Left ventricle myocardium superior (tissue), 1 donor: Measurements from ENCODE around the gene CDK11B. TPM values are rescaled to one million over a fixed set of nuclear protein-coding genes. Genes with fewer than 3 reads are reported as not detected.
"Not testable (repeated sequence)": the region's sequence is repeated elsewhere in the genome, so short reads cannot be mapped to it uniquely, and the experiment has no call there.

ENCODE experiments used
- ATAC-seq: fragments of 200-7000 bp; cut with Tn5 transposase; one replicate; pipeline ENCODE4 v1.9.1; 2020; ENCODE audit warnings: mild to moderate bottlenecking, moderate library complexity
- DNase-seq: peaks from one replicate; pipeline ENCODE4 v3.0.0-alpha.2; 2020
- intact Hi-C: fragments of 100-400 bp; cut with micrococcal nuclease; formaldehyde crosslinking; loops from one replicate; pipeline ENCODE4 v1.11.0; 2022
- long read RNA-seq: library from polyadenylated mRNA; unstranded; transcript quantifications from one replicate; pipeline ENCODE4 v2.0.0, GENCODE V29; 2021
- total RNA-seq: library from RNA; stranded (reverse); fragmentation: NEBNext Ultra II Directional; extraction: Animal tissue kit (Norgen Biotek cat#: 25700); gene quantifications from one replicate; pipeline ENCODE4 v1.2.1, GENCODE V29; 2021
- donor health status: DM: no; HTN: yes; CAD: no; lungs with severe emphysema.

Gene CDK11B
- 26.1 TPM for total RNA-seq
- long read RNA-seq, partial matches to known transcripts = 26 of 33 reads
- long read RNA-seq, other reads (novel, unspliced or antisense) = 6 of 33 reads

GRCh38 chr1:1658583-1659549, at the start of gene CDK11B:
CDK11B (minus strand) TSS chr1:1659004; CDS start chr1:1657485, 1,519 bp downstream.
- peak; percentile 95 for DNase-seq
- intact Hi-C loops = not testable (repeated sequence)
- ATAC-seq = peak; percentile 92

GRCh38 chr1:1707897-1708296, 49.1 kb upstream of the CDK11B start:
- DNase-seq, intact Hi-C loops, ATAC-seq: not testable (repeated sequence)

- intact Hi-C loops, ATAC-seq, DNase-seq: not testable (repeated sequence)
Measured at GRCh38 chr1:1707241-1707640, 48.4 kb upstream of the CDK11B start.

- ATAC-seq, intact Hi-C loops, DNase-seq: not testable (repeated sequence)
Measured at GRCh38 chr1:1705623-1706022, 46.8 kb upstream of the CDK11B start.

GRCh38 chr1:1704284-1704957, 45.6 kb upstream of the CDK11B start:
- intact Hi-C loops, DNase-seq, ATAC-seq: not testable (repeated sequence)

- DNase-seq (no peak), ATAC-seq (no peak)
- intact Hi-C loops = no loop called here
Measured at GRCh38 chr1:1703796-1704195, 45.0 kb upstream of the CDK11B start.

GRCh38 chr1:1702506-1702905, 43.7 kb upstream of the CDK11B start:
- intact Hi-C loops, DNase-seq, ATAC-seq: not testable (repeated sequence)

GRCh38 chr1:1700557-1700956, 41.8 kb upstream of the CDK11B start:
- intact Hi-C loops, DNase-seq: not testable (repeated sequence)
- ATAC-seq = peak; percentile 85

- DNase-seq, intact Hi-C loops: not testable (repeated sequence)
- ATAC-seq = peak; percentile 27
Measured at GRCh38 chr1:1700067-1700466, 41.3 kb upstream of the CDK11B start.

GRCh38 chr1:1699061-1699460, 40.3 kb upstream of the CDK11B start:
- ATAC-seq, intact Hi-C loops, DNase-seq: not testable (repeated sequence)

GRCh38 chr1:1697358-1698183, 38.8 kb upstream of the CDK11B start:
- not testable (repeated sequence) for DNase-seq, ATAC-seq

GRCh38 chr1:1696431-1697357, 37.9 kb upstream of the CDK11B start:
- DNase-seq, intact Hi-C loops, ATAC-seq: not testable (repeated sequence)

More at GRCh38 chr1:1697358-1698183, 38.8 kb upstream of the CDK11B start:
- intact Hi-C loops = not testable (repeated sequence)

GRCh38 chr1:1692714-1693647, 34.2 kb upstream of the CDK11B start, which contains the start of gene SLC35E2B:
SLC35E2B (minus strand) TSS chr1:1692795; CDS start chr1:1676699, 16,096 bp downstream.
- ATAC-seq (peak; percentile 93), DNase-seq (peak; percentile 93)
- intact Hi-C loops = not testable (repeated sequence)

- intact Hi-C loops = not testable (repeated sequence)
- peak; percentile 81 for ATAC-seq
- DNase-seq = peak; percentile 84
Measured at GRCh38 chr1:1692324-1692713, 33.5 kb upstream of the CDK11B start.

GRCh38 chr1:1691443-1691842, 32.6 kb upstream of the CDK11B start:
- ATAC-seq, intact Hi-C loops, DNase-seq: not testable (repeated sequence)

GRCh38 chr1:1689526-1689925, 30.7 kb upstream of the CDK11B start:
- ATAC-seq, intact Hi-C loops: not testable (repeated sequence)
- DNase-seq = peak; percentile 6
